Lung (tissue), 12 donors: ENCODE results near the gene PFDN6. TPM values are rescaled to one million over a fixed set of nuclear protein-coding genes. Genes with fewer than 3 reads are reported as not detected.

Experiments used
- ATAC-seq: fragments of 200-7000 bp; cut with Tn5 transposase; one replicate; pipeline ENCODE4 v1.9.1; 2020; ENCODE audit warnings: moderate number of reproducible peaks; ENCODE audit not compliant: insufficient read depth, low FRiP score
- DNase-seq, 3 donors: peaks; one replicate each; pipeline ENCODE4 v3.0.0-alpha.2; 2013 to 2017
- H3K27ac ChIP-seq, 2 donors: one replicate each; pipeline ENCODE4 v1.5.1; 2013; ENCODE audit warnings: mild to moderate bottlenecking in 2 of 2, moderate library complexity in 2 of 2, control low read depth in 1 of 2, inconsistent platforms in 1 of 2, low read depth in 1 of 2, low read length in 1 of 2
- H3K27me3 ChIP-seq, 3 donors: one replicate each; pipeline ENCODE4 v1.5.1; 2013; ENCODE audit warnings: low read length in 2 of 3; ENCODE audit not compliant: control insufficient read depth in 3 of 3, insufficient read depth in 3 of 3
- H3K36me3 ChIP-seq, 4 donors: one replicate each; pipeline ENCODE4 v1.5.1; 2013; ENCODE audit warnings: low read length in 4 of 4, mild to moderate bottlenecking in 1 of 4, moderate library complexity in 1 of 4; ENCODE audit not compliant: control insufficient read depth in 4 of 4, insufficient read depth in 4 of 4
- H3K4me1 ChIP-seq, 5 donors: one replicate each; pipeline ENCODE4 v1.5.1; 2013; ENCODE audit warnings: low read length in 5 of 5, mild to moderate bottlenecking in 2 of 5, moderate library complexity in 1 of 5; ENCODE audit not compliant: control insufficient read depth in 5 of 5, insufficient read depth in 5 of 5
- H3K4me3 ChIP-seq: one replicate; pipeline ENCODE4 v1.5.1; 2013; ENCODE audit warnings: mild to moderate bottlenecking, control low read depth, moderate library complexity
- H3K9ac ChIP-seq, 2 donors: one replicate each; pipeline ENCODE4 v1.5.1; 2013; ENCODE audit warnings: low read length in 2 of 2, control low read depth in 1 of 2; ENCODE audit not compliant: insufficient read depth in 1 of 2
- H3K9me3 ChIP-seq, 4 donors: one replicate each; pipeline ENCODE4 v1.5.1; 2013; ENCODE audit warnings: low read length in 3 of 4, mild to moderate bottlenecking in 1 of 4, moderate library complexity in 1 of 4; ENCODE audit not compliant: control insufficient read depth in 4 of 4, insufficient read depth in 3 of 4
- WGBS, 2 donors: extraction: QIAGEN DNeasy Blood & Tissue Kit; methylation state at CpG; one replicate each; pipeline ENCODE4 v1.1.7; 2013; 5-methylcytosine and 5-hydroxymethylcytosine counted together
- polyA plus RNA-seq, 2 donors: library from polyadenylated mRNA; stranded (reverse); fragments of 200-250 nt; gene quantifications; one replicate each; pipeline ENCODE4 v1.2.1, GENCODE V29; 2013
- total RNA-seq, 2 donors: library from RNA; depleted of rRNA in 1 of 2; stranded (reverse); fragments of >200 nt in 1 of 2; gene quantifications; one replicate each; pipeline ENCODE4 v1.2.1, GENCODE V29; 2014 to 2021
- TF ChIP-seq, protein P1 (sequence below): IDR thresholded peaks from 2 replicates; pipeline ENCODE4 v1.5.1; 2012; ENCODE audit warnings: mild to moderate bottlenecking; ENCODE audit errors: control extremely low read depth, extremely low read depth
- donor health status: control.
- donor health status: control.
- donor health status: Bipolar disorder and iron deficiency.
- donor health status: healthy.
- donor health status: DM: yes; HTN: yes; CAD: no.

The PFDN6 gene
- total and polyA plus RNA-seq, 4 donors = 21.8 to 377 (median 77.7) TPM

GRCh38 chr6:33316603-33317418 lies 27.4 kb downstream of the PFDN6 start:
- TF ChIP-seq, protein P1, sequence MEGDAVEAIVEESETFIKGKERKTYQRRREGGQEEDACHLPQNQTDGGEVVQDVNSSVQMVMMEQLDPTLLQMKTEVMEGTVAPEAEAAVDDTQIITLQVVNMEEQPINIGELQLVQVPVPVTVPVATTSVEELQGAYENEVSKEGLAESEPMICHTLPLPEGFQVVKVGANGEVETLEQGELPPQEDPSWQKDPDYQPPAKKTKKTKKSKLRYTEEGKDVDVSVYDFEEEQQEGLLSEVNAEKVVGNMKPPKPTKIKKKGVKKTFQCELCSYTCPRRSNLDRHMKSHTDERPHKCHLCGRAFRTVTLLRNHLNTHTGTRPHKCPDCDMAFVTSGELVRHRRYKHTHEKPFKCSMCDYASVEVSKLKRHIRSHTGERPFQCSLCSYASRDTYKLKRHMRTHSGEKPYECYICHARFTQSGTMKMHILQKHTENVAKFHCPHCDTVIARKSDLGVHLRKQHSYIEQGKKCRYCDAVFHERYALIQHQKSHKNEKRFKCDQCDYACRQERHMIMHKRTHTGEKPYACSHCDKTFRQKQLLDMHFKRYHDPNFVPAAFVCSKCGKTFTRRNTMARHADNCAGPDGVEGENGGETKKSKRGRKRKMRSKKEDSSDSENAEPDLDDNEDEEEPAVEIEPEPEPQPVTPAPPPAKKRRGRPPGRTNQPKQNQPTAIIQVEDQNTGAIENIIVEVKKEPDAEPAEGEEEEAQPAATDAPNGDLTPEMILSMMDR = no peak
- ATAC-seq (no peak), DNase-seq (no peak)
- H3K4me1 ChIP-seq = peaks cover 13 to 38% (median 16%) of the 10 kb centered on the region in 5 donors
- no peaks in the 10 kb centered on the region for H3K9me3 ChIP-seq
- peaks cover 4 to 46% (median 30%) of the 10 kb centered on the region in 4 donors for H3K36me3 ChIP-seq
- peak overlapping the region in 1 of 2 donors; percentile 37 for H3K27ac ChIP-seq
- no peak overlapping the region for H3K9ac ChIP-seq
- no peaks in the 10 kb centered on the region for H3K27me3 ChIP-seq
- 73 to 83% methylated on average over 19 of the region's 19 CpGs for WGBS, 2 donors
- H3K4me3 ChIP-seq = no peak overlapping the region

GRCh38 chr6:33317419-33317668 lies 27.9 kb downstream of the PFDN6 start:
- no peak overlapping the region for H3K9ac ChIP-seq
- peaks cover 4 to 46% (median 30%) of the 10 kb centered on the region in 4 donors for H3K36me3 ChIP-seq
- H3K27ac ChIP-seq = no peak overlapping the region
- DNase-seq (no peak), ATAC-seq (peak; percentile 4)
- 0 to 2% methylated on average over 12 to 26 of the region's 27 CpGs for WGBS, 2 donors
- H3K27me3 ChIP-seq = no peaks in the 10 kb centered on the region
- no peaks in the 10 kb centered on the region for H3K9me3 ChIP-seq
- peaks cover 12 to 38% (median 17%) of the 10 kb centered on the region in 5 donors for H3K4me1 ChIP-seq
- TF ChIP-seq, protein P1 = no peak
- no peak overlapping the region for H3K4me3 ChIP-seq

GRCh38 chr6:33317669-33318425 lies 28.4 kb downstream of the PFDN6 start, which contains the start of gene ZBTB22:
Gene ZBTB22, minus strand, starts transcription at chr6:33317744. Its CDS starts 828 bp downstream, at chr6:33316916.
- Histone ChIP-seq H3K4me3 (peak within 1 kb of the TSS; percentile 30), H3K4me1 (peaks cover 12 to 35% (median 15%) of the 10 kb centered on the region in 5 donors), H3K27ac (peak within 1 kb of the TSS; percentile 62 to 76), H3K9ac (peak within 1 kb of the TSS in 1 of 2 donors; percentile 85), H3K9me3 (no peaks in the 10 kb centered on the region), H3K27me3 (no peaks in the 10 kb centered on the region), H3K36me3 (peaks cover 4 to 46% (median 30%) of the 10 kb centered on the region in 4 donors)
- TF ChIP-seq, protein P1 = no peak
- 2% methylated on average over 41 to 44 of the region's 44 CpGs for WGBS, 2 donors
- ATAC-seq (peak; percentile 67), DNase-seq (peak; percentile 99 to 100 (median 99))
